A673 (cell line): Measurements from ENCODE around the gene ACP2.

ENCODE experiments used
- CTCF ChIP-seq: fragments of 300-800, 200-600 bp; sonication (generic); conservative IDR thresholded peaks from 2 replicates; pipeline ENCODE4 v1.5.1; 2017; ENCODE audit warnings: low read depth, mild to moderate bottlenecking, antibody characterized with exemption, low read length, moderate library complexity, mixed read lengths
- EZH2 ChIP-seq: fragments of 200-600 bp; sonication (generic); IDR thresholded peaks from 2 replicates; pipeline ENCODE4 v1.6.1; 2017; ENCODE audit warnings: borderline replicate concordance, low read depth, mild to moderate bottlenecking, mixed read lengths, antibody characterized with exemption, low read length; ENCODE audit not compliant: poor library complexity, severe bottlenecking

DNA sequence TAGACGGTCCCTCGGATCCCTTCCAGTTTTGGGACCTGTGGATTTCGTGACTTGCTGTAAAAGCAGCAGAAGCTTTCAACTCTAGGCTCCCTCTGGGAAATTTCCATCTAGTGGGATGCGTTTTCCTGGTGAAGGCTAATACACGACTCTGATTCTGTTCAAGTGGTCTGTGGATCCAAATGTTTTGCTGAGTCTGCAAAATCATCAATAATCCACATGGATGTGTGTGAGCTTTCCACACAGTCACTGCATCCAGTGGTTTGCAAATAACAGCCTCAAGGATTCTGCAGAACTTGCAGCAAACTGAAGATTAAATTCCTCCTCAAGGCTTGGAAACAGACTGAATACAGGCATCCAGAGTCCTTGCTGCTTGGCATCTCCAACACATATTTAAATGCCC, 46.0 kb downstream of the ACP2 start:
- TF ChIP-seq CTCF (no peak), EZH2 (no peak)
